NCI-H2196 (cell line): Measurements from ENCODE around the gene NUP54.

Experiments
- DNase-seq: peaks from one replicate; lab custom pipeline; 2025; ENCODE audit not compliant: unreplicated experiment; lab: John Stamatoyannopoulos, UW

The NUP54 gene, protein sequence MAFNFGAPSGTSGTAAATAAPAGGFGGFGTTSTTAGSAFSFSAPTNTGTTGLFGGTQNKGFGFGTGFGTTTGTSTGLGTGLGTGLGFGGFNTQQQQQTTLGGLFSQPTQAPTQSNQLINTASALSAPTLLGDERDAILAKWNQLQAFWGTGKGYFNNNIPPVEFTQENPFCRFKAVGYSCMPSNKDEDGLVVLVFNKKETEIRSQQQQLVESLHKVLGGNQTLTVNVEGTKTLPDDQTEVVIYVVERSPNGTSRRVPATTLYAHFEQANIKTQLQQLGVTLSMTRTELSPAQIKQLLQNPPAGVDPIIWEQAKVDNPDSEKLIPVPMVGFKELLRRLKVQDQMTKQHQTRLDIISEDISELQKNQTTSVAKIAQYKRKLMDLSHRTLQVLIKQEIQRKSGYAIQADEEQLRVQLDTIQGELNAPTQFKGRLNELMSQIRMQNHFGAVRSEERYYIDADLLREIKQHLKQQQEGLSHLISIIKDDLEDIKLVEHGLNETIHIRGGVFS

DNA sequence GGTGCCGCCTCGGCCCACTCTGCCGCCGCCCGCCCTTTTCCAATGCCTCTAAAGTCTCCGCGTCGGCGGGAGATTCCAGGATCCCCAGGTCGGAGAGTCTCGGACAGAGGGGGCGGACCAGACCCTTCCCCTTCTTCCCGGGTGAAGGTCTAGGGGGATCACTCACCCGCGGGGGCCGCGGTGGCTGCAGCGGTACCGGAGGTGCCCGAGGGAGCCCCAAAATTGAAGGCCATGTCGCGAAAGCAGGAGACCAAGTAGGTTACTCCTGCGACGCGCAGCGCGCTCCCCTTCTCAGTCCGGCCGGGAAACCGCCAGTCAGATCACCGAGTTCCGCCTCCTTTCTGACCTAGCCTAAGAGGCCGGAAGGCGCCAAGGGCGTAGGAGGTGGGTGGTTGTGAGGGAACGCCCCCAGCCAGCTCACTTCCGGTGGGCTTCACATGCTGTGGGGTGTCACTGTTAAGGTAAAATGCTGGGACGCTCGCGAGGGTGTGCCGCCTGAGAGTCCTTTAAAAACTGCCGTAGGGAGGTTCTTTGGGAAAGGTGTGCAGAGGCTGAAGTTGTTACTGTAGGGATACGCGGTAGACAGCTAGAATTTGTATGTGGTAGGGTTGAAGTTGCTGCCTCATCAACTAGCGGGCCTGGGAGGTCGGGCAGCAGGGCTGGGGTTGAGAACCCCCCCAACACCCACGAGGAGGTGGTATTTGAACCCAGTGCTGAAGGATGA, at the start of gene NUP54:
NUP54 (minus strand) TSS at position 256 of the 724 bp plus-strand sequence; CDS start at position 233, 23 bp downstream.
- peak; percentile 80 for DNase-seq

DNA sequence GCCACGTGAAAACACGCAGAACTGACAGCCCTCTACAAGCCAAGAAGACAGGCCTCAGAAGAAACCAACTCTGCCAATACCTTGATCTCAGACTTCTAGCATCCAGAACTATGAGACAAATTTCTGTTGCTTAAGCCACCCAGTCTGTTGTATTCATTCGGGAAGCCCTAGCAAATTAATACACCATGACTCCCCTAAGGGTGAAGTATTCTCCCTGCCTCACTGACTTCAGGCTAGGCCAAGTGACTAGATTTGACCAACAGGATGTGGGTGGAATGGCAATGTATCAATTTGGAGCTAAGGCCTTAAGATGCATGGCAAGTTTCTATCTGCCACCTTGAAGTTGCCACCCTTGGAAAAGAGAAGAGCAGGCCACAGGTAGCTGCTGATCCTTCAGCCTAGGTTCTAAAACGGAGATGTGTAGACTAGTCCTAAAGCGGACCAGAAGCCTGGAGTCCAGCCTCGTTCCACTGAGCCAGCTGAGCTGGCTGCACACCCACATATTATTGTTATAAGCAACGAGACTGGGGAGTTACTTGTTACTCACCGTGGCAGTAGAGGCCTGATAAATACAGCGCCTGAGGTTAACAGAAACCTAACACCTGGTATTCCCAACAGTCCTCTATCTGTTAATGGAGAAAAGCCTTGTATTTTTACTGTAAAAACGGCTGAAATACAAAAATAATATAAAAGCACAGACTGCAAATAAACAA, 49.0 kb upstream of the NUP54 start:
- DNase-seq: no peak

DNA sequence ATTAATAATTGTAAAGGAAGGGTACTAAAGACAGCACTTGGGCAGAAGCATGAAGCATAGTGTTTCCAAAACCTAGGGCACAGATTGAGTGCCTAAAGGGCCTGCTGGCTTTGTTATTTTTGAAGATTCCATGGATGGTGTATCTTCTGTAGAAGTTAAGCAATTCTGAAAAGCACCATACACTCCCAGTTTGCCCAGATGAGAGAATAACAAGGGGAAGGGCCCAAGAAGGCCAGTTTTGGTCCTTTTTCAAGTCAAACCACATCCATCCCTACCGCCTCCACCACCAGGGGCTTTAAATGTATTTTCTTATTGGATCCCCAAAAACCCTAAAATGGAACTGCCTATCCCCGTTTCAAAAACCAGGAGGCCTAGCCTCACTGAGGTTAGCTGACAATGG, 48.2 kb upstream of the NUP54 start:
- no peak for DNase-seq

DNA sequence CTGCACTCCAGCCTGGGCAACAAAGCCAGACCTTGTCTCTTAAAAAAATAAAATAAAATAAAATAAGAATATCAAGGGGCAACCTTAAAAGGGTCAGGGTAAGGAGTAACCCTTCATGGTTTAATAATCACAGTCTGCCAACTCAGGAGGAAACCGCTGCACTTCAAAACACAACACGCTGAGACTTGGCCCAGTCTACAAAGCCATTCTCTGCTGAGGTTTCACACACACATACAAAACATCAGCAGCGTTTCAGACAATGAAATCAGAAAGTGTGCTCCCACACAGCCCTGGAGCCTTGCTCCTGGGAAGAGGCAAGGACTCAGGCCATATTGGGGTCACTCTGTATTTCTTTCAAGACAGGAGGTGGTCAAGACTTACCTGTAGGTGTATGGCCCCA, 47.1 kb upstream of the NUP54 start:
- DNase-seq: no peak

DNA sequence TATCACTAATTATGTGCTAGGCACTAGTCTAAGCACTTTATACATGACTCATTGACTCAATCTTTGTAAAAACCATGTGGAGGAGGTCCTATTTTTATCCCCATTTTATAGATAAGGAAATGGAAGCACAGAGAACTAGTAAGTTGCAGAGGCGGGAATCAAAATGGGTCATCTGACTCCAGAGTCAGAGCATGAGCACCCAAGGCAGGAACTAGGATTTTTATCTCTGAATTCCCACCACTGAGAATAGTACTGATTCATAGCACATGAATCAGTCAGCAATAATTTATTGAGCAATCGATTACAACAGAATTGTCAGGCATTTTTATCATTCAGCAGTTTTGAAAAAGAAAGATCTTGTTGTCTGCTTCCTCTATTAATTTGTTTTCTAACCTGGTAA, 46.1 kb upstream of the NUP54 start:
- DNase-seq: no peak

DNA sequence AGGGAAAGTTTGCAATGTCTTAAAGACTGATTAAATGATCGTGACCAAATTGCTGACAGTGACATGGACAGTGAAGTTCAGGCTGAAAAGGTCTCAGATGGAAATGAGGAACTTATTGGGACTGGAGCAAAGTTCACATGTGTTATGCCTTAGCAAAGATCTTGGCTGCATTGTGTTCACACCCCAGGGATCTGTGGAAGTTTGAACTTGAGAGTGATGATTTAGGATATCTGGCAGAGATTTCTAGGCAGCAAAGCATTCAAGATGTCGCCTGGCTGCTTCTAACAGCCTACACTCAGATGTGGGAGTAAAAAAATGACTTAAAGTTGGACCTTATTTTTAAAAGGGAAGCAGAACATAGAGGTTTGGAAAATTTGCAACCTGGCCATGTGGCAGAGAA, 44.0 kb upstream of the NUP54 start:
- DNase-seq: no peak

DNA sequence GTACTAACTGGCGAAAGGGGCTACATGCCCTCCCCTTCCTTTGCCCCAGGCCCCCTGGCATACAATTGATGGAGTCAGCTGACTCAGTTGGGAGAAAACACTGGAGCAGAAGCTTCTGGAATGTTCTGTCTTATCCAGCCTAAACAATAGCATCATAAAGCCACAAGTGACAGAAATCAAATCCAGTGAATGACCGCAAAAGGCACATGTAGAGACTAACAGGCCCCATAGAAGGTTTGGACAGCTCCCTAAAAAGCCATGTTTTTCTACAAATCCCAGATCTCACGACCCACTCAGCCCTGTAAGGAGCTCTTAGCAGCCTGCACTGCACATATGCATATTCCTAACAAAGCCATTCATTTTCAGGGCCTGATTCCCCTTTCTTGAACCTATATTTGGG, 40.4 kb upstream of the NUP54 start:
- DNase-seq: no peak

DNA sequence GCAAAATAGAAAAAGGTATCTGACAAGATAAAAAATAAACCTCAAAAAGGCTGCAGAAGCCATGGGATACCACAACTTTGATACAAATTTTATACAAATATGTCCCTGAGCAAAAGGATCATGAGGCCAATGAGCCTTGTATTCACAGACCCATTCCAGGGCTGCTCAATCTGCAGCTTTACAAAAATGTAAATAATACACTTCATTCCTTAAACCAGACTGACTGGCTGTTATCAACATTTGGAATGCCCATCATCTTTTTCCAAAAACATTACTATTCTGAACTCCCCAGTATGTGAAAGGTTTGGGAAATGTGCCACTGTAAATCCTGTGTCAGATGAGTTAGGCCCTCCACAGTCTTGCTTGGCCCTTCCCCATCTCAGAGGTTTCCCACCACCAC, 40.0 kb upstream of the NUP54 start:
- DNase-seq: no peak

DNA sequence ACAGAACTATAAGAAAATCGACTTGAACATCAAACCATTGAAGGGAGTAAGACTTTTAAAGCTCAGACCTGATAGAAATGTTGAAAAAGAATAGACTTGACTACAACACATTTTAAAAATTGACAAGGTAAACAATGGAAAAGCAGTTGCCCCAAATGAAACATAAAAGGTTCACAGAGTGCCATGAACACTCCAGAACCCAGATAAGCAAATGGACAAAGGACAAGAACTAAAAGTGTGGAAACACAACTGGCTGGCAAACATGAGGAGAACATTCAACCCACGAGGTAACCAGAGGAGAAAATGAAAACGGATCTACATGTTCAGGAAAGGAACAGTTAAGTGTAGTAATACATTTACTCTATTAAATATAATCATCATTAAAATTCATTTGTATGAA, 39.0 kb upstream of the NUP54 start:
- DNase-seq: no peak

DNA sequence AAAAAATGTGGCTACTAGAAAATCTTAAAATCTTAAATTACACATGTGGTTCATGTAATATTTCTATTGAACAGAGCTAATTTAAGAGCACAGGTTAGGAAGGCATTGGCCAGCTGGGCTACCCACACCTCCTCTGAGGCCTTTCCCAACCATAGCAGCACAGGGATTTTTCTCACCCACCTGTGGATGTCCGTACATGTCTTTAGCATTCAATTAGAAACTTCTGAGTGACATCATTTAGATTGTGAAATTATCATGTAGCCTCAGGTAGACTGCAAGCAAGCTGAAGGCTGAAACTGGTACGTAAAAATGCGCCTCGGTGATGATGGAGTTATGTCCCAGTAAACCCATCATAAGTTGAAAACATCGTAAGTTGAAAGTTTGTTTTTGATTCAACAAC, 34.3 kb upstream of the NUP54 start:
- no peak for DNase-seq

DNA sequence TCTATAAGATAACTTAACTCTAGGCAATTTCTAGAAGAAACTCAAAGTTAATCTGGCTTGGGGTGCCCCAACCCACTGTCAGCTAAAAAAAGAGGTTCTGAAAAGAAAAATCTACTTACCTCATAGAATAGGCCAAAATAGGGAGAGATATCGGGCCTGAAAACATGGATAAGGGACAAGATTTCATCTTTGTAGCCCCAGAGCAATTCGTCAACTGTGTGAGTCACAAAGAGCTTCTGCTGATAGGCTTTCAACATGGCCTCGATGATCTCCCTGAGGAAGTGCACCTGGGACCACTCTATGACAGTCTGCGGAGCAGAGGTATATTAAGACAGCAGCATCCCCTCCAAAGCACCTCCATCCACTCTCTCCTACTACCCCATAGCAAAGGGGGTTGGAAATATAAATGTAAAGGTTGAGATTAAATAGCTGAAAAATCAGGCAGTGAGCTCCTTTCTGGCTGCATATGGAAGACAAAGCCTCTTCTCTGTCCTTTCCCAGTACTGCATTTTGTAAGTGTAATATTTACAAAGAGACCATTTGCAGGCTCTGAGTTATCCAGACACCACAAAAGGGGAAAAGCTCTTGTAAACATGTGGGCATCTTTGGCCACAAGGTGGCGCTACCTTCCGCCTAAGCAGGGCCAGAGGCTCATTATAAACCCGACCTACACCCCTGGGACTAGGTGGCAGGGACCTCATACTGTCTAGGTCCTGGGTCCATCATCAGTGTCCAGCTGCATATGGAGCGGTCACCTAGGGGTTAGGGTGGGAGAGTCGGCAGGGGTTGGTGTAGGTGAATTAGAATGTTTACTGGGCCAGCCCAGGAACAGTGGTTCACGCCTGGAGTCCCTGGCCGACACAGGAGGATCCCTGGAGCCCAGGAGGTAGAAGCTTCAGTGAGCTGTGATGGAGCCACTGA, 31.5 kb upstream of the NUP54 start:
- peak; percentile 82 for DNase-seq

DNA sequence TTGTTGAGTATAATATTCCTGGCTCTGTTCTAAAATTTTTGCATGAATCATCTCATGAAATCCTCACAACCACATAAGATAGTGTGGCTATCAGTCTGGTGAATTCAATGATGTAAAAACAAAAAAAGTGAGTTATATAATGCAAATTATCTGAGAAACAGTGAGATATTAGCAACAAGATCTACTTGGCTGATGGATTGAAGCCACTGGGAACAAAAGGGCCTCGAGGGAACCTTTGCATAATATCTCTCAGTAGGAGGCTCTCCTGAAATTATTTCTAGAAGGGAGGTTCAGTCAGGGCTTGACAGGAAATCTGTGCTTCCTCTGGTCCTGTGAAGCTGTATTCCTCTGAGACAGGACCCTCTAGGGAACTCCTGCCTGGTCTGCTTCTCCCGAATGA, 30.1 kb upstream of the NUP54 start:
- DNase-seq: no peak

DNA sequence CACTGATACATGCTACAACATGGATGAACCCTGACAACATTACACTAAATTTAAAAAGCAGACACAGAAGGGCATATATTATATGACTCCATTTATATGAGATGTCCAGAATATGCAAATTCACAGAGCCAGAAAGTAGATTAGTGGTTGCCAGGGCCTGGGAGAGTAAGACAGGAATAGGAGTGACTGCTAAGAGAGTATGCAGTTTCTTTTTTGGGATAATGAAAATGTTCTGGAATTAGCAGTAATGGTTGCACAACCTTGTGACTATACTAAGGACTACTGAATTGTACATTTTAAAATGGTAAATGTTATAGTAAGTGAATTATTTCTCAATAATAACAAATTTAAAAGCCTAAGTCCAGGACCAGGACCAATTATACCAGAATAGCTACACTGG, 29.5 kb upstream of the NUP54 start:
- no peak for DNase-seq

DNA sequence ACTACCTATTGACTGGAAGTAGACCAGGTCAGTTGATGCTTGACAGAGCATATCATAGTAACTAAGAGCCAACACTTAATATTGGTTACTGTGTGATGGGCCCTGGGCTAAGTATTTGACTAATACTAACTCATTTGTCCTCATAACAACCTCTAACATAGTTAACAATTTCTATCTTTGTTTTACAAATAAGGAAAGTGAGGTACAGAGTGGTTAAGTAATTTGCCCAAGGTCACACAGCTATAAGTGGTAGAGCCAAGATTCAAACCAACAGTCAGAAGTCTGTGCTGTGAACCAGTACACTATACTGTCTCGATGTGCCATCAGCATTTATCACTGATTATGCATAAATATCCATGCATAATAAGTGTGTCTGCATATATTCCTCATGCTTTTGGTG, 27.1 kb upstream of the NUP54 start:
- no peak for DNase-seq

DNA sequence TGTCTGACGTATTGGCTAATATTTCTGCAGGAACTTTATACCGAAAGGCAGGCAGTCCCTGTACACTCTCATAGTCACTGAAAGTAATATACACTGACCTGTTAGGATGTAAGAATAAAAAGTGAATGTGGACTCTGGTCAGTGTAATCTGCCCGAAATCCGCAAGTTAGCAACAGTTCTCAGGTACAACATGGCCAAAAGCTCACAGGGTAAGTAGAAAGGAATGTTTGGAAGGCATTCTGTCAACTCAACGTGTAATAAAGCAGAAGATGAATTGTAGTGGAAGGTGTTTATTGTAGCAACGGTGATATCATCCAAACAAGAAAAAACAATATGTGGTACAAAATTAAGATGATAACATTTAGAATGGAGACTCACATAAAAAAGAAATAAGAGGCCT, 26.0 kb upstream of the NUP54 start:
- DNase-seq: no peak

DNA sequence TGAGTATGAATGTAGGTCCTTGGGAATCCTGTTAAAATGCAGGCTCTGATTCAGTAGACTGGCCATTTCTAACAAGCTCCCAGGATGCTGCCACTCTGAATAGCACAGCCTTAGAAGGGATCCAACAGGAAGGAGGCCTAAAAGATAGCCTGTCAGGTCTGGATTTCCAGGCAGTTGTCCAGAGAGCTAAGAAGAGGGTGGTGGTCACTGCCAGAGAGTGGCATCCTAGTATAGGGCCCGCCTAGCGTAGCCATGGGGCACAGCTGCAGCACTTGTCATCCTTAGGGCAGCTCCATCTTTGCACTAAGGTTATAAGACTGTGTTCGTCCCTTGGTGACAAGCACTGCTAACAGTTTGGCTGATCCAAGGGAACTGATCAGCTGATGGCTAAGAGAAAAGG, 20.5 kb upstream of the NUP54 start:
- DNase-seq: no peak

DNA sequence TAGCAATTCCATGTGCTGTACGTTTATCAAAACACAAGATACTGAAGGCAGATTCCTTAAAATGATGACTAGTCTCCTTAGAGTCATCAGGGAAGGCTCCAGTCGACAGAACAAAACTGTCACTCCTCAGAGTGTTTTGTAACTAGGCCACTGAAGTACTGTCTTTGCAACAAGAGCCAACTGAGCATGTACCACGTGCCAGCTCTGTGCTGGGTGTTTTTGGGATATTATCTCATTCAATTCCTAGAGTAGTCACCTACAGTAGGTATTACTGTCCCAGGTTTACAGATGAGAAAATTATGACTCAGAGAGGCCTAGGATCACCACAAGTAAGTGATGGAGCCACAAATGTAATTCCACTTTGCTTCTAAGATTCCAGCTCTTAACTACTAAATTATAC, 18.3 kb upstream of the NUP54 start:
- DNase-seq: no peak

DNA sequence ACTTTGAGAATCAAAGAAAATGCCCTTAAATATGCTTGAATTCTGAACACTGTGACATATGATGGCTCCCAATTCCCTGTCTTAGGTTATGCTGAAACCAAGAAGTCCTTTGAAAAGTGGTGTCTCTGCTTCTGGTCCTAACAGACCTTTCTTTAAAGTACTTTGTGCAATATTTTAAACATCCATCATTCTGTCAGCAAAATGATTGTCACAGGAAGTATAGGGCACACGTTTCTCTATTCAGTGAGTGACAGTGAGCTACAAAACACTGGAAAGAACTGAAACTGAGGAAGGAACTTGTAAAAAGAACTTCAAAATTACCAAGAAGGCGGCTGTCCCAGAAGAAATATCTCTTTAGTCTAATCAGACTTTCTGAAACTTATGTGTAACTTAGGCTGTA, 12.2 kb upstream of the NUP54 start:
- no peak for DNase-seq

DNA sequence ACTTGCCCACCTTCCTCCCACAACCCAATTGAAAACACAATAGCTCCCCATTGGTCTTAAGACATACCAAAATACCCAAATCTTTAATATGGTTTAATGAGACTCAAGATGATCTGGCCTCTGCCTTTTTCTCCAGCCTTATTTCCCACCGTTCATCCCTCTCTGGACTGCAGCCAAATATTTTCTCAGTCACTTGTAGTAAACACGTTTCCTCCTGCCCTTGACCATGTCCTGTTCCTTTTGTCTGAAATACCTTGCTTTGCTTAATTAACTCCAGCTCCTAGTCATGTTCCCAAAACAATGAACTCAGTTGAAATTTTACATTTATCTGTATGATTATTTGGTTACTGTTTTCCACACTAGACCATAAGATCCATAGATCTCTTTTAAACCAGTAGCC, 8.4 kb upstream of the NUP54 start:
- no peak for DNase-seq

DNA sequence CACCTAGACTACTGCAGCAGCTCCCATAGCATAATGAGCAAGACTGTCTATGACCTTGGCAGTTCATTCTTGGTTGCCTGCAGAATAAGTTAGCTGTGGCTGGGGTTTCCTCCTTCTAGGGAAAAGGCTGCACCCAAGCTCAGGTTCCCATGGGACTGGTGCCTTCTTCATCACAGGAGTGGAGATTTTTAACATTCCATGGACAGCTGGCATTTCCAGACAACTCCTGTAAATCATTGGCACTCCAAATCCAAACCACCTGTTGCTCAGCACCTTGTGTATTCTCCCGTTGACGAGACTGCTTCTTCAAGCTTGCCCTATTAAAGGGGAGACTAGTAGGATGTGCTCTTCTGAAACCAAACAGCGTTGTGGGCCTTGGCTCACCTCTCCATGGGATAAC, 7.8 kb upstream of the NUP54 start:
- no peak for DNase-seq

DNA sequence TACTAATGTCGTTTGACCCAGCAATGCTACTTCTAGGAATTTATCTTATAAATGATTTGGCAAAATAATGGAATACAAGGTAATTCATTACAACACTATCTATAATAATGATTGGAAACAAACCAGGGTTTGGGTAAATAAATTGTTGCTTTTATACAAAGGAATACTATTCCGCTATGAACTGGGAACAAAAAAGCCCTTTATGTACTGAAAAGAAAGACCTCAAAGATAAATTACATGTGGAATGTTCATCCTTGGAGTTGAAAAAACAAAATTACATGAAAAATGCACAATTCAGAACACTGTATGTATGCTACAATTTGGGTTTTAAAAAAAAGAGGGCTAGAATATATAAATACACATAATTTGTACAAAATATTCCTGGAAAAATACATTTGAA, 5.2 kb upstream of the NUP54 start:
- DNase-seq: no peak
